Thyroid gland (tissue), 4 donors: ENCODE measurements around the gene NME3.

Experiments
- POLR2A ChIP-seq, 2 donors: fragments of 450-650 bp; IDR thresholded peaks; one replicate each; pipeline ENCODE4 v1.6.1; 2017; ENCODE audit warnings: antibody characterized with exemption in 2 of 2, mild to moderate bottlenecking in 2 of 2, moderate library complexity in 1 of 2
- TF ChIP-seq, protein P1 (sequence below), 6 experiments: fragments of 200-600 bp in 3 of 6; fragments of 450-650 bp in 3 of 6; sonication (generic) in 3 of 6; IDR thresholded peaks; one replicate each; pipeline ENCODE4 v1.5.1; 2016 to 2019; ENCODE audit warnings: antibody characterized with exemption in 6 of 6, mild to moderate bottlenecking in 2 of 6, inconsistent platforms in 1 of 6, moderate library complexity in 1 of 6

DNA sequence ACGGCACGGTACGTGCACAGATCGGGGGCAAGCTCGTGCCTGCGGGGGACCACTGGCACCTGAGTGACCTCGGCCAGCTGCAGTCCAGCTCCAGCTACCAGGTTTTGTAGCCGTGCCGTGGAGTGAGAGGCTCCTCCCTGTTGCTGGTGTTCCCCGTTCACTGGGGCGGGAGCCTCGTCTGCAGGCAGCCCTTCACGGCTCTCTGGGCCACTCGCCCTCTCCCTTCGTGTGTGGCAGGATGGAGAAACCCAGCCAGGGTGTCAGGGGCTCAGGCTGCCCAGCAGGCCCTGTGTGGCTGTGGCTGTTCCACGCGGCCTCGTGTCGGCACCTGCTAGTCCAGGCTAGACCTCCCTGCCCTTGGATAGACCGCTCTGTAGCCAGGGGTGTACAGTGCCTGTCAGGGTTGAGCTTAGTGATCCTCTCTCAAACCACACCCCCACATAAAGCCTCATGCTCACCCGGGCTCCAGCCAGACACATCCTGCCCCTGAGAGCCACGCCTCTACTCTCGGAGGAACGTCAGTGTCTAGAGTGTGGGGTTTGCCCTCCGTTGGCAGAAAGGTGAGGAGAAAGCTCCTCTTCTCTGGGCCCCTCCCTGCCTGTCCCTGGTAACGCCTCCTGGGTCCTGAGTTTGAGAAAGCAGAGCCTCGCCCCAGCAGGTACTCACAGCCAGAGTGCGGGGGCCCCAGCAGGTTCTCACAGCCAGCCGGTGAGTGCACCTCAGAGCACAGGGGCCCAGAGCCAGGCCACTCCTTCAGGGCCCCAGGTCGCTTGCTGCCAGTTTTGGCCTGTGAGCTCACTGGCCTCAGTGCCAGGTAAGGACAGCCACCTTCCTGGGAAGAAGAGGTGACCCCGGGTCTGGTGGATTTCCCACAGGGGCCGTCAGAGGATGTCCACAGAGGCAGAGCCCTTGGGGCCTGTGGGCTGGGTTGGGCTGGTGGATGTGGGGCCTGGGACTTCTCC, 27.7 kb downstream of the NME3 start:
- TF ChIP-seq, protein P1, sequence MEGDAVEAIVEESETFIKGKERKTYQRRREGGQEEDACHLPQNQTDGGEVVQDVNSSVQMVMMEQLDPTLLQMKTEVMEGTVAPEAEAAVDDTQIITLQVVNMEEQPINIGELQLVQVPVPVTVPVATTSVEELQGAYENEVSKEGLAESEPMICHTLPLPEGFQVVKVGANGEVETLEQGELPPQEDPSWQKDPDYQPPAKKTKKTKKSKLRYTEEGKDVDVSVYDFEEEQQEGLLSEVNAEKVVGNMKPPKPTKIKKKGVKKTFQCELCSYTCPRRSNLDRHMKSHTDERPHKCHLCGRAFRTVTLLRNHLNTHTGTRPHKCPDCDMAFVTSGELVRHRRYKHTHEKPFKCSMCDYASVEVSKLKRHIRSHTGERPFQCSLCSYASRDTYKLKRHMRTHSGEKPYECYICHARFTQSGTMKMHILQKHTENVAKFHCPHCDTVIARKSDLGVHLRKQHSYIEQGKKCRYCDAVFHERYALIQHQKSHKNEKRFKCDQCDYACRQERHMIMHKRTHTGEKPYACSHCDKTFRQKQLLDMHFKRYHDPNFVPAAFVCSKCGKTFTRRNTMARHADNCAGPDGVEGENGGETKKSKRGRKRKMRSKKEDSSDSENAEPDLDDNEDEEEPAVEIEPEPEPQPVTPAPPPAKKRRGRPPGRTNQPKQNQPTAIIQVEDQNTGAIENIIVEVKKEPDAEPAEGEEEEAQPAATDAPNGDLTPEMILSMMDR (IDR thresholded peaks at IDR 0.05) = no peak
- TF ChIP-seq POLR2A (IDR thresholded peaks at IDR 0.05) = no peak
